H1 (cell line): ENCODE measurements around the gene FRMD4A.

Experiments used
- BCL11A ChIP-seq, 2 experiments: IDR thresholded peaks; one replicate each; pipeline ENCODE4 v1.6.1; 2011; ENCODE audit warnings: low read depth in 2 of 2, low read length in 2 of 2, mild to moderate bottlenecking in 2 of 2
- CTCF ChIP-seq, 3 experiments: IDR thresholded peaks; 1 replicate in 2 of 3; 2 replicates in 1 of 3; pipeline versions ENCODE4 v1.5.1 to v1.6.1; 2011; ENCODE audit warnings: low read length in 3 of 3, mild to moderate bottlenecking in 3 of 3, inconsistent platforms in 2 of 3, low read depth in 1 of 3, moderate library complexity in 1 of 3; ENCODE audit not compliant: insufficient read depth in 1 of 3; ENCODE audit errors: control extremely low read depth in 1 of 3
- EP300 ChIP-seq, 2 experiments: IDR thresholded peaks; 1 replicate in 1 of 2; 2 replicates in 1 of 2; pipeline ENCODE4 v1.6.1; 2011 to 2012; ENCODE audit warnings: low read depth in 2 of 2, low read length in 2 of 2, mild to moderate bottlenecking in 2 of 2, borderline replicate concordance in 1 of 2, inconsistent platforms in 1 of 2, moderate library complexity in 1 of 2
- EZH2 ChIP-seq: fragments of 200-600 bp; sonication (generic); IDR thresholded peaks from 2 replicates; pipeline ENCODE4 v1.7.1; 2012; ENCODE audit warnings: low read depth, mild to moderate bottlenecking, moderate library complexity, low read length, inconsistent platforms; ENCODE audit not compliant: severe bottlenecking
- NANOG ChIP-seq: IDR thresholded peaks from 2 replicates; pipeline ENCODE4 v1.6.1; 2011; ENCODE audit warnings: low read length, low read depth, mild to moderate bottlenecking, inconsistent platforms; ENCODE audit not compliant: insufficient read depth, poor library complexity, severe bottlenecking
- NRF1 ChIP-seq: IDR thresholded peaks from 2 replicates; pipeline ENCODE4 v1.6.1; 2011; ENCODE audit warnings: mild to moderate bottlenecking, low read depth, low read length, improper control_type of control experiment
- POLR2A ChIP-seq, 2 experiments: IDR thresholded peaks; 1 replicate in 1 of 2; 2 replicates in 1 of 2; pipeline ENCODE4 v1.6.1; 2011; ENCODE audit warnings: low read depth in 2 of 2, low read length in 2 of 2, mild to moderate bottlenecking in 2 of 2; ENCODE audit errors: control extremely low read depth in 1 of 2
- SIN3A ChIP-seq, 2 experiments: IDR thresholded peaks in 1 of 2; conservative IDR thresholded peaks in 1 of 2; 2 replicates each; pipeline ENCODE4 v1.6.1; 2011 to 2012; ENCODE audit warnings: low read length in 2 of 2, improper control_type of control experiment in 1 of 2, low read depth in 1 of 2, mild to moderate bottlenecking in 1 of 2
- SUZ12 ChIP-seq: fragments of 200-600 bp; sonication (generic); IDR thresholded peaks from 2 replicates; pipeline ENCODE4 v1.6.1; 2012; ENCODE audit warnings: mild to moderate bottlenecking, inconsistent platforms, low read length, moderate library complexity, mixed read lengths
- TBP ChIP-seq: IDR thresholded peaks from 2 replicates; pipeline ENCODE4 v1.6.1; 2011; ENCODE audit warnings: low read depth, low read length, improper control_type of control experiment
- YY1 ChIP-seq: IDR thresholded peaks from 2 replicates; pipeline ENCODE4 v1.6.1; 2011; ENCODE audit warnings: low read depth, mild to moderate bottlenecking, low read length

DNA sequence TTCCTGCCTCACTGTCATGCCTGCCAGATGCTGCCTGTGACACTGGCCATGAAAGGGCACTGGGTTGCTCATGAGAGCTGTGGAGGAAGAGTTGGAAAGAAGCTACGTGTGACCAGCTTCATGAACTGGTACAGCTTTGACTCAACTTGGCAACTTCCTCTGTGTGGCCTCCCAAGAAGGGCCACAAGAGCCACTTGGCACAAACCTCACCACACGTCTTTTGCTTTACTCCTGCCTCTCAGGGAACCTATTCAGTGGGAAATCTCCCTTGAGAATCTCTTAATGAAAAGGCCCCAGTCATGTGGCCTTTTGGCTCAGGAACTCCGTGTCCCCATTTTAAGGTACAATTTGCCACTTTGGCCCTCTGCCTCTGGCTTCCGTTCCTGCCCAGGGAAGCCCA is 54.5 kb downstream of the FRMD4A start:
- TF ChIP-seq EZH2: no peak
- no peak for TF ChIP-seq NRF1
- TF ChIP-seq CTCF (IDR thresholded peaks at IDR 0.05; ENCODE audit: control extremely low read depth in 1 of 3, insufficient read depth in 1 of 3, low read depth in 1 of 3, low read length in 3 of 3): no peak
- no peak for TF ChIP-seq TBP
- TF ChIP-seq YY1: no peak
- TF ChIP-seq SUZ12: no peak
- no peak for TF ChIP-seq SIN3A (conservative IDR thresholded peaks at IDR 0.05 in 1 of 2, IDR thresholded peaks at IDR 0.05 in 1 of 2; ENCODE audit: low read depth in 1 of 2, low read length in 2 of 2)
- TF ChIP-seq BCL11A (IDR thresholded peaks at IDR 0.05; ENCODE audit: low read depth in 2 of 2, low read length in 2 of 2): no peak
- TF ChIP-seq POLR2A (IDR thresholded peaks at IDR 0.05; ENCODE audit: control extremely low read depth in 1 of 2, low read depth in 2 of 2, low read length in 2 of 2): no peak
- TF ChIP-seq NANOG: no peak
- no peak for TF ChIP-seq EP300 (IDR thresholded peaks at IDR 0.05; ENCODE audit: borderline replicate concordance in 1 of 2, low read depth in 2 of 2, low read length in 2 of 2)
